HEK293T (cell line): ENCODE results near the gene RTP2.

Experiments used
- CTCF ChIA-PET: fragments of 350-600 bp; formaldehyde crosslinking; extraction: SDS; loops from one replicate; lab custom pipeline; 2021; ENCODE audit warnings: antibody characterized with exemption, inconsistent platforms; lab: Yijun Ruan, JAX
- POLR2A ChIA-PET: fragments of 350-600 bp; formaldehyde crosslinking; extraction: SDS; loops from one replicate; lab custom pipeline; 2020; ENCODE audit warnings: antibody characterized with exemption, inconsistent platforms; lab: Yijun Ruan, JAX
- DNase-seq: peaks from one replicate; pipeline ENCODE4 v3.0.0; 2012; ENCODE audit warnings: mixed read lengths; ENCODE audit errors: extremely low spot score
- ARNT ChIP-seq: fragments of 450-650 bp; IDR thresholded peaks from 2 replicates; pipeline ENCODE4 v1.6.1; 2017; ENCODE audit warnings: mild to moderate bottlenecking
- BHLHE40 ChIP-seq: fragments of 450-650 bp; IDR thresholded peaks from 2 replicates; pipeline ENCODE4 v1.6.1; 2016; ENCODE audit warnings: mild to moderate bottlenecking, moderate library complexity, borderline replicate concordance
- CTBP1 ChIP-seq: fragments of 450-650 bp; IDR thresholded peaks from 2 replicates; pipeline ENCODE4 v1.6.1; 2016; ENCODE audit warnings: borderline replicate concordance
- ELF4 ChIP-seq: fragments of 450-650 bp; IDR thresholded peaks from 2 replicates; pipeline ENCODE4 v1.6.1; 2017; ENCODE audit warnings: antibody characterized with exemption
- FOXA1 ChIP-seq: fragments of 450-650 bp; IDR thresholded peaks from 2 replicates; pipeline ENCODE4 v1.6.1; 2016; ENCODE audit warnings: mild to moderate bottlenecking
- FOXK2 ChIP-seq: fragments of 450-650 bp; IDR thresholded peaks from 2 replicates; pipeline ENCODE4 v1.6.1; 2016; ENCODE audit warnings: mild to moderate bottlenecking
- FOXM1 ChIP-seq: fragments of 450-650 bp; IDR thresholded peaks from 2 replicates; pipeline ENCODE4 v1.6.1; 2017; ENCODE audit warnings: mild to moderate bottlenecking, borderline replicate concordance
- HDGF ChIP-seq: fragments of 450-650 bp; IDR thresholded peaks from 2 replicates; pipeline ENCODE4 v1.6.1; 2017; ENCODE audit warnings: antibody characterized with exemption, borderline replicate concordance
- L3MBTL2 ChIP-seq: fragments of 450-650 bp; conservative IDR thresholded peaks from 2 replicates; pipeline ENCODE4 v1.6.1; 2016; ENCODE audit warnings: mild to moderate bottlenecking
- LEF1 ChIP-seq: fragments of 450-650 bp; IDR thresholded peaks from 2 replicates; pipeline ENCODE4 v1.6.1; 2017; ENCODE audit warnings: mild to moderate bottlenecking, borderline replicate concordance
- NFRKB ChIP-seq: fragments of 450-650 bp; IDR thresholded peaks from 2 replicates; pipeline ENCODE4 v1.6.1; 2016; ENCODE audit warnings: mild to moderate bottlenecking, moderate library complexity
- SP1 ChIP-seq: fragments of 450-650 bp; IDR thresholded peaks from 2 replicates; pipeline ENCODE4 v1.6.1; 2017
- SUZ12 ChIP-seq: fragments of 450-650 bp; IDR thresholded peaks from 2 replicates; pipeline ENCODE4 v1.6.1; 2016; ENCODE audit warnings: mild to moderate bottlenecking
- TARDBP ChIP-seq: fragments of 450-650 bp; IDR thresholded peaks from 2 replicates; pipeline ENCODE4 v1.6.1; 2016
- ZNF384 ChIP-seq: fragments of 450-650 bp; IDR thresholded peaks from 2 replicates; pipeline ENCODE4 v1.6.1; 2016
- TF ChIP-seq, protein P1 (sequence below): fragments of 450-650 bp; IDR thresholded peaks from 2 replicates; pipeline ENCODE4 v1.6.1; 2016

RTP2 gene

DNA sequence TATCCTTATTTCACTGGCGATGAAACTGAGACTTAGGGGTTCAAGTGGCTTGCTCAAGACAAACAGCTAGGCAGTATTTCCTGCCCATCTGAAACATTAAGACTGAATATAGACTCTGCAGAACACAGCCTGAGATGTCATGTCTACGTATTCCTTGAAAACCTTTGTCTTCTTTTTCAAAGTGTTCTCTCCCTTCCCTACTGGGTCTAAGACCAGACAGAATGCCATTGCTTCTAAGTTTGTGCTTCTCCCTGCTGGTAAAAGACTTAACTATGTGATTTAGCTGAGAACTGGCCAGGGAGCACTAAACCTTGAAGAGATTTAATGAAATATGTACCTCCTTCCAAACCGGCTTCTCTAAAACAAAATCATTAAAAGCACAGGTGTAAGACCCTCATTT is 33.0 kb upstream of the RTP2 start:
- ChIA-PET CTCF (no interaction called here), POLR2A (no interaction called here)
- no peak for DNase-seq

DNA sequence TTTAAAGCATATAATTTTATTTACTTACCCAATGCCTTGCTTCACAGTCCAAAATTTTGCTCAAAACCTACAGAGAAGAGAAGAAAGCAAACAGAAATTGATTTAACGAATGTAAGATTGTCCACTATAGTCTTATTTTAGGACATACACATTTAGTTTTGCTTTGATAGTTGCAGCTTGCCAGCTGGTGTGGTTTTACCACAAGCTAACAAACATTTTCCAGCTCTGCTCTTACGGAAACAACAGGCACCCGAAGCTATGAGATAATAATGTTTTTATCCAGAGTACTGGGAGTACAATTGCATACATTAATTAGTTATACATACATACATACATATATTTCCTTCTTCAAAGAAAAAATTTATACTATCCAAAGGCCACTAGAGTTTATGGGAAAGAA is 32.5 kb upstream of the RTP2 start:
- POLR2A ChIA-PET, result no interaction called here
- TF ChIP-seq FOXM1 (no peak), SUZ12 (no peak), FOXK2 (no peak), ARNT (no peak), CTBP1 (no peak), LEF1 (no peak), FOXA1 (no peak), TARDBP (no peak), ZNF384 (no peak), SP1 (no peak), L3MBTL2 (no peak), NFRKB (no peak), BHLHE40 (no peak), HDGF (no peak), ELF4 (no peak)
- TF ChIP-seq, protein P1, sequence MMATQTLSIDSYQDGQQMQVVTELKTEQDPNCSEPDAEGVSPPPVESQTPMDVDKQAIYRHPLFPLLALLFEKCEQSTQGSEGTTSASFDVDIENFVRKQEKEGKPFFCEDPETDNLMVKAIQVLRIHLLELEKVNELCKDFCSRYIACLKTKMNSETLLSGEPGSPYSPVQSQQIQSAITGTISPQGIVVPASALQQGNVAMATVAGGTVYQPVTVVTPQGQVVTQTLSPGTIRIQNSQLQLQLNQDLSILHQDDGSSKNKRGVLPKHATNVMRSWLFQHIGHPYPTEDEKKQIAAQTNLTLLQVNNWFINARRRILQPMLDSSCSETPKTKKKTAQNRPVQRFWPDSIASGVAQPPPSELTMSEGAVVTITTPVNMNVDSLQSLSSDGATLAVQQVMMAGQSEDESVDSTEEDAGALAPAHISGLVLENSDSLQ, result no peak
- CTCF ChIA-PET, result no interaction called here
- no peak for DNase-seq

More for the DNA sequence above, 33.0 kb upstream of the RTP2 start:
- TF ChIP-seq, protein P1, result no peak
- TF ChIP-seq LEF1 (no peak), L3MBTL2 (no peak), FOXK2 (no peak), FOXA1 (no peak), TARDBP (no peak), NFRKB (no peak), CTBP1 (no peak), ELF4 (no peak)

DNA sequence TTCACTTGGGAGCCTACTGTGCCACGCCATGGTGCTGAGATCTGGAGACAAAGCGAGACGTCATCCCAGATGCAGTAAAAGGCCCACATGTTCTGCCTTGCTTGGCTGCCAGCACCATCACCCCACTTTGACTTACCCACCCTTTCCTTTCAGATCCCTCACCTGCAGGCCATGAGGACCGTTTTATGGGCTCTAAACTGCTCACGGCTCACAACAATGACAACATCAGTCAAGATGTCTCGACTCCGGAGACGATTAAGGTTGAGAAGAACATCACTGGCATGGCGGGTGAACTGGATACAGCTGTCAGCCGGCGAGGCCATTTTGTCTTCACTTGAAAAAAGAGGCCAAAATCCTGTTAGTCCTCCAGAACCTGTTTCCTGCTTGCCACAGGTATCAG is 31.0 kb upstream of the RTP2 start:
- TF ChIP-seq ZNF384 (no peak), HDGF (no peak), FOXK2 (no peak), FOXM1 (no peak), SUZ12 (no peak), TARDBP (no peak), L3MBTL2 (no peak), ARNT (no peak), SP1 (no peak), BHLHE40 (no peak), LEF1 (no peak), NFRKB (no peak), ELF4 (no peak), FOXA1 (no peak), CTBP1 (no peak)
- TF ChIP-seq, protein P1, result no peak
- DNase-seq, result no peak
- POLR2A ChIA-PET, result no interaction called here
- CTCF ChIA-PET, result no interaction called here

DNA sequence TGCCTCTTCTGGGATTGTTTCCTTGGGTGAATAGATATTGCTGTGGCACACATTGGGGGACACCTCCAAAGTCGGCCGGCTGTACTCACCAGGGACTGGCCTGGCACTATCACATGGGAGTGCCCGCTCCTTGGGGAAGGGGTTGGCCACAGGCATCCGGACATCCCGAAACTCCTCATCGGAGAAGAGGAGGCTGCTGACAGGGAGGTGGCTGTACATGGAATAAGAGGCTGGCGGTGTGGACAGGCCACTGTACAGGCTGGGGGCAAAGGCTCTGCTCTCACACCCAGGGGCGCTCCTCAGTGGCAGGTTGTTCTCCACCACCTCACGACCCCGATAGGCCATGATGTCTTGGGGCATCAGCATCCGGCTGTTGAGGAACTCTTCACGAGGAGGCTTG is 27.2 kb upstream of the RTP2 start:
- POLR2A ChIA-PET, result no interaction called here
- no peak for DNase-seq
- CTCF ChIA-PET, result no interaction called here
- TF ChIP-seq ELF4, result no peak
- TF ChIP-seq HDGF, result no peak
- TF ChIP-seq LEF1, result no peak
- TF ChIP-seq ARNT, result no peak
- TF ChIP-seq FOXK2, result no peak
- TF ChIP-seq SUZ12, result no peak
- no peak for TF ChIP-seq SP1
- TF ChIP-seq BHLHE40, result no peak
- TF ChIP-seq CTBP1, result no peak
- TF ChIP-seq FOXA1, result no peak
- no peak for TF ChIP-seq L3MBTL2
- TF ChIP-seq TARDBP, result no peak
- no peak for TF ChIP-seq ZNF384
- TF ChIP-seq, protein P1, result no peak
- TF ChIP-seq FOXM1, result no peak
- TF ChIP-seq NFRKB, result no peak

DNA sequence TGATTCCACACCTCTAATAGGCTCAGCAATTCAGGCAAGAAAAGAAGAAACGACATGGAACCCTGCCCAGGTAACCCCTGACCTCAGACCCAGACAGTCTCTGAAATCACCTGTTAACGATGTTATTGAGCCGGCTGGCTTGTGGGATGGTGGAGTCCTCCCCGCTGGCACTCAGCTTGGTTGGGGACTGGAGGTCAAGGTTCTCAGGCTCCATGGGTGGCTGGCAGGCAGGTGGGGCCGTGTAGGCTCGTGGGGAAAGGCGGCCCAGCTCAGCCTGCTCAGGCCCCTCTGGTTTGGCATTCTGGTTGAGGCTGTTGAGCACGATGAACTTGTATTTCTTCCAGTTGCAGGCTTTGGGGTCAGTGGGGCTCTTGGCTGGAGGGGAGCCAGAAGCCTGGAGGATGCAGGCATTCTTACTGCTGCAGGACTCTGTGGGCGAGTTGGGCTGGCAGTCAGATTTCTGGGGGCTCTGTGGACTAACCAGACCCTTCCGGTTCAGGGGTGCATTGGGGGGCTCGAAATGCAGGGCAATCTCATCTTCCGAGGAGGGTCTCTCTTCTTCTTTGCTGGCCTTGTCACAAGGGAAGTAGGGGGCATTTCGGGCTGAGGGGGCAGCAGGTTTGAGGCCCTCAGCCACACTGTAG is 26.7 kb upstream of the RTP2 start:
- ChIA-PET POLR2A (no interaction called here), CTCF (no interaction called here)
- TF ChIP-seq FOXA1 (no peak), NFRKB (no peak), ZNF384 (no peak), ARNT (no peak), HDGF (no peak), SUZ12 (no peak), SP1 (no peak), L3MBTL2 (no peak), LEF1 (no peak), ELF4 (no peak), FOXM1 (no peak), FOXK2 (no peak), TARDBP (no peak), BHLHE40 (no peak), CTBP1 (no peak)
- TF ChIP-seq, protein P1, result no peak
- no peak for DNase-seq
